ENCODE data around the gene BCOR.

Gene BCOR

GRCh38 chrX:40097504-40098263 is at the start of gene BCOR:
Gene BCOR, minus strand, starts transcription at chrX:40097958. Its CDS starts 20,029 bp downstream, at chrX:40077929.
- Histone ChIP-seq H3K4me1 (ENCODE audit: insufficient read depth, low read length) (peaks cover 43% of the 10 kb centered on the region), H3K4me2 (ENCODE audit: insufficient read depth, low read length) (peak within 1 kb of the TSS; percentile 82), H4K20me1 (ENCODE audit: insufficient read depth, low read length) (peaks cover 33% of the 10 kb centered on the region), H3K79me2 (ENCODE audit: insufficient read depth, low read length) (peaks cover 58% of the 10 kb centered on the region), H3K27me3 (ENCODE audit: insufficient read depth, low read length, poor library complexity) (no peaks in the 10 kb centered on the region), H3K9ac (ENCODE audit: low read depth, low read length) (peak within 1 kb of the TSS; percentile 84), H3K27ac (ENCODE audit: low read length) (peak within 1 kb of the TSS; percentile 91), H3K4me3 (ENCODE audit: low read depth in 1 of 2, low read length in 2 of 2) (peak within 1 kb of the TSS; percentile 63 to 66; a peak in 3 of 4 replicates), H3K36me3 (ENCODE audit: insufficient read depth, low read length) (peaks cover 14% of the 10 kb centered on the region), H2AFZ (ENCODE audit: low read depth, low read length) (peak within 1 kb of the TSS; percentile 55; the same call in 1 of the 2 replicates), H3K9me3 (ENCODE audit: insufficient read depth, low read length, severe bottlenecking) (no peaks in the 10 kb centered on the region)
- DNase-seq, result peak; percentile 85
- peak; percentile 41 for ATAC-seq (ENCODE audit: insufficient read depth, low read depth)
- TF ChIP-seq CTCF (IDR thresholded peaks at IDR 0.05; ENCODE audit: borderline replicate concordance, extremely low read depth, low read length, poor library complexity, severe bottlenecking) (no peak), EZH2 (IDR thresholded peaks at IDR 0.05; ENCODE audit: borderline replicate concordance, low read depth, low read length, severe bottlenecking) (no peak)

DNA sequence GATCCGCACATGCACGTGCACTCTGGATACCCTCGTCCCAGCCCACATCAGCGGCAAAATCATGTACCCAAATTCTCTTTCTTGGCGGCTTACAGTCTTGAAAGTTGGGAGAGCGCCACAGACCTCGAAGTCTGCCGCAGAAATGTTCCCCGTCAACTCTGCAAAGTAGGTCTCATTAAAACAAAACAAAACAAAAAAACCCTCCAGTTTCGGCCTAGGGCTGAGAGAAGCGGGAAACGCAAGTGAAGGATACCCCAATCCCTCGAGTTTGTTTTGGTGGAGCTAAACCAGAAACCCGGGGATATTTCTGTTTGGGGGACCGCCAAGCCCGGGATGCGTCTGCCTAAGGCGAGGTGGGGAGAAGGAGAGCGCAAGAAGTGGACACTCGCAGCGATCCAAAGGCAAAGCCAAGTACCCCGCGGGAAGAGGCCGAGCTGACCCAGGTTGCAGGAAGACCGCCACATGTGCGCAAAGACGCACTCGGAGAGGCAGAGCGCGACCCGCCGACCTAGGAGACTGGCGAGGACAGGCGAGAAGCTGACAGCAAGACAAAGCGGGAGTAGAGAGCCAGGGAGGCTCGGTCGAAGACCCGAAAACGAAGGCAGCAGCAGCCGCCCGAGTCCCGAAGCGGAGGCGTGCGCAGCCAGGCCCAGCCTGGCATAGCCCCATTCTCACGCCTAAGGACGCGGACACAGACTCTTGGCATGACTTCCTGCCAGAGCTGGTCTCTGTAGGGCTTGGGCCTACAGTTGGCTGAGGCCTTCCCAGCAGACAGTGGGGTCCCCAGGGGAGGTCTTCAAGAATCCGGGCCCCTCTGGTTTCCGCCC is 49.6 kb upstream of the BCOR start:
- no peaks in the 10 kb centered on the region for H3K9me3 ChIP-seq (ENCODE audit: insufficient read depth, low read length, severe bottlenecking)
- DNase-seq (no peak), ATAC-seq (ENCODE audit: insufficient read depth, low read depth) (no peak)
- H3K27me3 ChIP-seq (ENCODE audit: insufficient read depth, low read length, poor library complexity), result no peaks in the 10 kb centered on the region
- H2AFZ ChIP-seq (ENCODE audit: low read depth, low read length), result peak overlapping the region; percentile 71; the same call in 1 of the 2 replicates
- H3K4me1 ChIP-seq (ENCODE audit: insufficient read depth, low read length), result peaks cover 68% of the 10 kb centered on the region
- H3K27ac ChIP-seq (ENCODE audit: low read length), result peak overlapping the region; percentile 79; the same call in 1 of the 2 replicates
- H3K36me3 ChIP-seq (ENCODE audit: insufficient read depth, low read length), result no peaks in the 10 kb centered on the region
- H3K9ac ChIP-seq (ENCODE audit: low read depth, low read length), result peak overlapping the region; percentile 95
- H3K4me2 ChIP-seq (ENCODE audit: insufficient read depth, low read length), result peak overlapping the region; percentile 69
- no peak for TF ChIP-seq EZH2 (IDR thresholded peaks at IDR 0.05; ENCODE audit: borderline replicate concordance, low read depth, low read length, severe bottlenecking)
- TF ChIP-seq CTCF (IDR thresholded peaks at IDR 0.05; ENCODE audit: borderline replicate concordance, extremely low read depth, low read length, poor library complexity, severe bottlenecking), result no peak
- H3K4me3 ChIP-seq (ENCODE audit: low read depth in 1 of 2, low read length in 2 of 2), result peak overlapping the region in 1 of 2 experiments; percentile 71; a peak in 1 of 4 replicates
- H3K79me2 ChIP-seq (ENCODE audit: insufficient read depth, low read length), result peaks cover 39% of the 10 kb centered on the region
- no peaks in the 10 kb centered on the region for H4K20me1 ChIP-seq (ENCODE audit: insufficient read depth, low read length)

DNA sequence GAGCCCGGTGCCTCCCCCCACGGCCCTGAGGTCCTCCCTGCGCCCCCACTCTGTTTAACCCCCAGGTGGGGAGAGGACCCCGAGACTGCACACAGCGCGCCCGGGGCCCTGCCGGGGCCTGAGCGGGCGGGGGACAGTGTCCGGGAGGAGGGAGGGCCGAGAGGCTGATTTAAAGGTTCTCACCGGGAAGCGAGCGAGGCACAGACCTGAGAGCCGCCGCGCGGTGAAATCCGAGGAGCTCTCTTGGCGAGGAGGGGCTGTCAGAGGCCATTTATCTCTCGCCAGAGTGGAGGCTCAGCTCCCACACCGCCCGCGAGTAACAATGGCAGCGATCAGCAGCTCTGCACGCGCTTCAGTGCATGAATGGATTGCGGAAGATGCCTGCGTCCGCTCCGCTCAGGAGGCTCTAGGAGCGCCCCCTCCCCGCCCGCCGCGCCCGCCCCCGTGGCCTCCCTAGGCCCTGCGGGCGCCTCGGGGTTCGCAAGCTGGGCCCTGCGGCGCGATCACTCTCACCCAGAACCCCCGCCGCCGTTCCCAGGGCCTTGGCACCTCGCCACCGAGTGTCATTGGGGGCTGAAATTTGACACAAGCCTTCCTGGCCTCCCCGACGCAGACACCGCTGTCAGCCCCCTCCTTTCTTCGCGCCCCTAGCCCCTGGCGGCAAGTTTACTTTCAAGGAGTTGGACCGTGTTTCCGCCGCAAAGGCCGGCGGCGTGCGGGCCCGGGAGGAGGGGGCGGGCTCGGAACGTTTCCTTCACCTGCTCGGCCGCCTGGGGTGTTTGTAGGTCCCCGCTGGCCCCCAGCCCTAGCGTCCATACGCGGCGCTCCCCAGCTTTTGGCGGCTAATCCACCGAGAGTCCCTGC is 48.7 kb upstream of the BCOR start:
- peak; percentile 64 for ATAC-seq (ENCODE audit: insufficient read depth, low read depth)

More for the DNA sequence above, 48.7 kb upstream of the BCOR start:
- Histone ChIP-seq H3K27me3 (ENCODE audit: insufficient read depth, low read length, poor library complexity) (no peaks in the 10 kb centered on the region), H4K20me1 (ENCODE audit: insufficient read depth, low read length) (no peaks in the 10 kb centered on the region; the same call in 1 of the 2 replicates), H3K4me1 (ENCODE audit: insufficient read depth, low read length) (peaks cover 60% of the 10 kb centered on the region), H2AFZ (ENCODE audit: low read depth, low read length) (peak overlapping the region; percentile 71), H3K4me3 (ENCODE audit: low read depth in 1 of 2, low read length in 2 of 2) (peak overlapping the region; percentile 56 to 71; a peak in 3 of 4 replicates), H3K9me3 (ENCODE audit: insufficient read depth, low read length, severe bottlenecking) (no peaks in the 10 kb centered on the region), H3K4me2 (ENCODE audit: insufficient read depth, low read length) (peak overlapping the region; percentile 69), H3K9ac (ENCODE audit: low read depth, low read length) (peak overlapping the region; percentile 95), H3K79me2 (ENCODE audit: insufficient read depth, low read length) (peaks cover 47% of the 10 kb centered on the region), H3K36me3 (ENCODE audit: insufficient read depth, low read length) (no peaks in the 10 kb centered on the region), H3K27ac (ENCODE audit: low read length) (peak overlapping the region; percentile 79)
- TF ChIP-seq CTCF (IDR thresholded peaks at IDR 0.05; ENCODE audit: borderline replicate concordance, extremely low read depth, low read length, poor library complexity, severe bottlenecking) (no peak), EZH2 (IDR thresholded peaks at IDR 0.05; ENCODE audit: borderline replicate concordance, low read depth, low read length, severe bottlenecking) (no peak)
- DNase-seq, result peak; percentile 65

Measured in DND-41 (cell line).